Ascending aorta (tissue), 2 donors: ENCODE results near the gene ODF2. TPM values are rescaled to one million over a fixed set of nuclear protein-coding genes. Genes with fewer than 3 reads are reported as not detected.

ENCODE experiments used
- DNase-seq, 2 donors: peaks; one replicate each; pipeline ENCODE4 v3.0.0-alpha.2; 2019; ENCODE audit warnings: low spot score in 2 of 2
- H3K27ac ChIP-seq, 2 donors: fragments of 200-600 bp; sonication (generic); one replicate each; pipeline ENCODE4 v1.5.1; 2016 to 2017; ENCODE audit warnings: mild to moderate bottlenecking in 1 of 2
- H3K27me3 ChIP-seq: fragments of 200-600 bp; sonication (generic); one replicate; pipeline ENCODE4 v1.5.1; 2017
- H3K36me3 ChIP-seq, 2 donors: fragments of 200-600 bp; sonication (generic); one replicate each; pipeline ENCODE4 v1.5.1; 2016
- H3K4me1 ChIP-seq, 2 donors: fragments of 200-600 bp; sonication (generic); one replicate each; pipeline ENCODE4 v1.5.1; 2016 to 2017; ENCODE audit warnings: mild to moderate bottlenecking in 1 of 2
- H3K4me3 ChIP-seq, 2 donors: fragments of 200-600 bp; sonication (generic); one replicate each; pipeline ENCODE4 v1.5.1; 2016 to 2017; ENCODE audit warnings: mild to moderate bottlenecking in 1 of 2
- H3K9me3 ChIP-seq, 2 donors: fragments of 200-600 bp; sonication (generic); one replicate each; pipeline ENCODE4 v1.5.1; 2016
- intact Hi-C: fragments of 100-400 bp; cut with DNase I; formaldehyde crosslinking; loops from one replicate; pipeline ENCODE4 v1.15.1; 2023
- total RNA-seq: library from RNA; depleted of rRNA; stranded (reverse); fragments of >200 nt; gene quantifications from one replicate; pipeline ENCODE4 v1.1.0, GENCODE V29; 2016
- TF ChIP-seq, protein P1 (sequence below), 3 experiments: fragments of 200-600 bp in 2 of 3; fragments of 450-650 bp in 1 of 3; sonication (generic) in 2 of 3; IDR thresholded peaks; one replicate each; pipeline ENCODE4 v1.5.1; 2016 to 2019; ENCODE audit warnings: antibody characterized with exemption in 3 of 3, mild to moderate bottlenecking in 1 of 3, moderate library complexity in 1 of 3

Gene ODF2
- total RNA-seq, 1 donor from 2014 or later, result 26.9 TPM

DNA sequence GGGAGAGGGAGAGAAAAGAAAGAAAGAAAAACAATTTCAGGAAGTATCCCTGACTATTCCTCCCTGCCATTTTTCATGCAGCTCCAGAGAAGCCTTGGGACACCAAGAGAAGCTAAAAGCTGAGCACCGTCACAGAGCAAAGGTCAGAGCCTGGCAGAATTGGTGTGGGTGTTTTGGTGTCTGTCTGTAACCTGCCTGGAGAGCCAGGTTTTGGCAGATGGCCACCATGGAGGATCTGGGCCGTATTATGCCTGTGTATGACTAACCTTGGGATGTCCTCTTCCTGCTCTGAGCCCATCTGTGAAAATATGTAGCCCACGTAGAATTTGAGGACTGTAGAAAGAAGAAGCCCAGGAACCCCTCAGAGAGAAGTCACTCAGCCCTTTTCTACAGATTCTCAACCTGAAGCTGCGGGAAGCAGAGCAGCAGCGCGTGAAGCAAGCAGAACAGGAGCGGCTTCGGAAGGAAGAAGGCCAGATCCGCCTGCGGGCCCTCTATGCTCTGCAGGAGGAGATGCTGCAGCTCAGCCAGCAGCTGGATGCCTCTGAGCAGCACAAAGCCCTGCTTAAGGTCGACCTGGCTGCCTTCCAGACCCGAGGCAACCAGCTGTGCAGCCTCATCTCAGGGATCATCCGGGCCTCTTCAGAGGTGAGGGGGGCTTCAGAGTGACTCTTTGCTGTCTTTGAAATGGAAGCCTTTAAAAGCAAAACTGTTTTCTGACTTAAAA lies 67.6 kb downstream of the ODF2 start:
- TF ChIP-seq, protein P1, sequence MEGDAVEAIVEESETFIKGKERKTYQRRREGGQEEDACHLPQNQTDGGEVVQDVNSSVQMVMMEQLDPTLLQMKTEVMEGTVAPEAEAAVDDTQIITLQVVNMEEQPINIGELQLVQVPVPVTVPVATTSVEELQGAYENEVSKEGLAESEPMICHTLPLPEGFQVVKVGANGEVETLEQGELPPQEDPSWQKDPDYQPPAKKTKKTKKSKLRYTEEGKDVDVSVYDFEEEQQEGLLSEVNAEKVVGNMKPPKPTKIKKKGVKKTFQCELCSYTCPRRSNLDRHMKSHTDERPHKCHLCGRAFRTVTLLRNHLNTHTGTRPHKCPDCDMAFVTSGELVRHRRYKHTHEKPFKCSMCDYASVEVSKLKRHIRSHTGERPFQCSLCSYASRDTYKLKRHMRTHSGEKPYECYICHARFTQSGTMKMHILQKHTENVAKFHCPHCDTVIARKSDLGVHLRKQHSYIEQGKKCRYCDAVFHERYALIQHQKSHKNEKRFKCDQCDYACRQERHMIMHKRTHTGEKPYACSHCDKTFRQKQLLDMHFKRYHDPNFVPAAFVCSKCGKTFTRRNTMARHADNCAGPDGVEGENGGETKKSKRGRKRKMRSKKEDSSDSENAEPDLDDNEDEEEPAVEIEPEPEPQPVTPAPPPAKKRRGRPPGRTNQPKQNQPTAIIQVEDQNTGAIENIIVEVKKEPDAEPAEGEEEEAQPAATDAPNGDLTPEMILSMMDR (IDR thresholded peaks at IDR 0.05), result no peak
- Histone ChIP-seq H3K4me3 (no peak overlapping the region), H3K4me1 (no peaks in the 10 kb centered on the region), H3K9me3 (no peaks in the 10 kb centered on the region), H3K27me3 (no peaks in the 10 kb centered on the region), H3K27ac (no peak overlapping the region), H3K36me3 (peaks cover 69 to 74% of the 10 kb centered on the region in 2 donors)
- DNase-seq, result no peak
- intact Hi-C loops, result no loop called here

DNA sequence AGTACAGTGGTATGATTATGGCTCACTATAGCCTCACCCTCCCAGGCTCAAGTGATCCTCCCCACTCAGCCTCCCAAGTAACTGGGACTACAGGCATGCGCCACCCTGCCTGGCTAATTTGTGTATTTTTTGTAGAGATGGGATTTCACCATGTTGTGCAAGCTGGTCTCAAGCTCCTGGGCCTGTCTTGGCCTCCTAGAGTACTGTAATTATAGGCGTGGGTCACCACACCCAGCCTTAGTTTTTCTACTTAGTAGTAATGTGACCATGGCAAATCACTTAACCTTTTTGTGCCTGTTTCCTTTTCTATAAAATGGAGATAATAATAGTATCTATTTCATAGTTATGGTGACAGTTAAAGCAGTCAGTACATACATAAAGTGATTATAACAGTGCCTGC lies 70.9 kb downstream of the ODF2 start:
- Histone ChIP-seq H3K27me3 (no peaks in the 10 kb centered on the region), H3K36me3 (peaks cover 84 to 92% of the 10 kb centered on the region in 2 donors), H3K4me3 (no peak overlapping the region), H3K9me3 (no peaks in the 10 kb centered on the region), H3K27ac (no peak overlapping the region), H3K4me1 (no peaks in the 10 kb centered on the region)
- intact Hi-C loops, result no loop called here
- no peak for DNase-seq
- TF ChIP-seq, protein P1 (IDR thresholded peaks at IDR 0.05), result no peak

DNA sequence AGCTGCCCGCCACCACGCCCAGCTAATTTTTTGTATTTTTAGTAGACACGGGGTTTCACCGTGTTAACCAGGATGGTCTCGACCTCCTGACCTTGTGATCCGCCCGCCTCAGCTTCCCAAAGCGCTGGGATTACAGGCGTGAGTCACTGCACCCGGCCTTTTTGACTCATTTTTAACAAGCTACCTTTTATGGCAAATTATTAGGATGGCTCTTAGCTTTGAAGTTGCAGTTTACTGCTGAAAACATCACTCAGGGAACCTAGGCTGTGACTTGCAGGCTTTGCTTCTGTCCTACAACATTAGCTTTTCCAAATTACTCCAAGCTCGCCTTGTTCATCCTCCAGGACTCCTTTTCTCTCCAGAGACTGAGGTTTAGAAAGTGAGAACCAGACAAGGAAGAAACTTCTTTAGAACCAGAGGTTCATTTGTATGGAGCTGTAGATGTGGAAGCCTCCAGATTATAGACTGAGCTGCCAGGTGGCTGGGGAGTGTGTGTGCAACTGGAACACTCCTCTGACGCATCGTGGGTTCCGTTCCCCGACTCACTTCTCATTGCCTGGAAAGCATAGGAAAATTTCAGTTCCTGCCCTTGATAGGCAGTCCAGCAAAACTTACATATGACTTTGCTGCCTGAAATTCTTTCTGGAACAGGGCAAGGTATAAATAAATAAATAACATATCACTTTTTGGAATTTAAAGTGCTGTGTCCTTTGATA lies 72.8 kb downstream of the ODF2 start:
- no peak for DNase-seq
- no peak overlapping the region for H3K4me3 ChIP-seq
- intact Hi-C loops, result no loop called here
- TF ChIP-seq, protein P1 (IDR thresholded peaks at IDR 0.05), result no peak
- H3K27ac ChIP-seq, result no peak overlapping the region
- peaks cover 89 to 90% of the 10 kb centered on the region in 2 donors for H3K36me3 ChIP-seq
- no peaks in the 10 kb centered on the region for H3K27me3 ChIP-seq
- H3K4me1 ChIP-seq, result no peaks in the 10 kb centered on the region
- H3K9me3 ChIP-seq, result no peaks in the 10 kb centered on the region

DNA sequence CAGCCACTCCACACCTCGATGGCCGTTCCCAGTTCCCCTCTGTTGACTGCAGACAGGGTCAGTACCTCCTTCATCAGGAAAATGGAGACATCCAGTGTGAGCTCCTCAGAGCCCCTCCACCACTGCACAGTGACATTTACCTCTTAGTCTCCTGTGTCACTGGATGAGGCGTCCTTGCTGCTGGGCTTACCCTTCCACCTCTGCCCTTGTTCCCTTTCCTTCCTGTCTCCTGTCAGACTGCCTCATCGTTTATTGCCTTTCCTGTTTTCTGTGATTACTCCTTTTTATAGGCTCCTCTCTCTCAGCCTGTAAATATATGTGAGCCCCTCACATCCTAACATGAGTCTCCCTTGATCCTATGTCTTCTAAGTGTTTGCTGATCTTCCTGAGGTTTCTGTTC lies 73.4 kb downstream of the ODF2 start:
- intact Hi-C loops, result no loop called here
- Histone ChIP-seq H3K9me3 (no peaks in the 10 kb centered on the region), H3K36me3 (peaks cover 89 to 91% of the 10 kb centered on the region in 2 donors), H3K27me3 (no peaks in the 10 kb centered on the region), H3K4me1 (no peaks in the 10 kb centered on the region), H3K4me3 (no peak overlapping the region), H3K27ac (no peak overlapping the region)
- TF ChIP-seq, protein P1 (IDR thresholded peaks at IDR 0.05), result no peak
- DNase-seq, result no peak

DNA sequence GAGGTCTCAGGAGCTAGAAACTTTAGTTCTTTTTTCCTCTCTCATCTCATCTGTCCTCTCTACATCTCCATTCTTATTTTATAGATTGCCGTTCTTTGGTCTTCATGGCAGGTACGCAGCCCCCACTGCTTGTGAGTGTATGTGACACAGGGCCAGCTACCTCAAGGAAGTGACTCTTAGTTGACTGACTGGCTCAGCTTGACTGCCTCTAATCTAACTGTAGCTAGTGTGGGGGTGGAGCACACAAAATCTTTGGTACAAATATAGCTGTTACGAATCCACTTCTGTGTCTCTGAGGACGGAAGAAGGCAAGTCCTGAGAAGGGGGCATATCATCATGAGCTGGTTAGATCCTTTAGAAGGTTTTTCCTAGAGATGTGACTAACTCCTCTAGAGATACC lies 76.8 kb downstream of the ODF2 start:
- H3K4me1 ChIP-seq, result no peaks in the 10 kb centered on the region
- TF ChIP-seq, protein P1 (IDR thresholded peaks at IDR 0.05), result no peak
- H3K36me3 ChIP-seq, result peaks cover 77 to 83% of the 10 kb centered on the region in 2 donors
- intact Hi-C loops, result no loop called here
- H3K27me3 ChIP-seq, result no peaks in the 10 kb centered on the region
- H3K9me3 ChIP-seq, result no peaks in the 10 kb centered on the region
- no peak for DNase-seq
- H3K27ac ChIP-seq, result no peak overlapping the region
- no peak overlapping the region for H3K4me3 ChIP-seq
